Suprapubic skin (tissue), 4 donors: ENCODE measurements around the gene PLXND1.

Experiments
- EP300 ChIP-seq: sonication (generic); formaldehyde crosslinking; IDR thresholded peaks from one replicate; pipeline ENCODE4 v1.6.1; 2017; ENCODE audit warnings: antibody characterized with exemption
- POLR2AphosphoS5 ChIP-seq, 3 donors: sonication (generic); formaldehyde crosslinking; IDR thresholded peaks; one replicate each; pipeline ENCODE4 v1.6.1; 2017; ENCODE audit warnings: antibody characterized with exemption in 3 of 3

DNA sequence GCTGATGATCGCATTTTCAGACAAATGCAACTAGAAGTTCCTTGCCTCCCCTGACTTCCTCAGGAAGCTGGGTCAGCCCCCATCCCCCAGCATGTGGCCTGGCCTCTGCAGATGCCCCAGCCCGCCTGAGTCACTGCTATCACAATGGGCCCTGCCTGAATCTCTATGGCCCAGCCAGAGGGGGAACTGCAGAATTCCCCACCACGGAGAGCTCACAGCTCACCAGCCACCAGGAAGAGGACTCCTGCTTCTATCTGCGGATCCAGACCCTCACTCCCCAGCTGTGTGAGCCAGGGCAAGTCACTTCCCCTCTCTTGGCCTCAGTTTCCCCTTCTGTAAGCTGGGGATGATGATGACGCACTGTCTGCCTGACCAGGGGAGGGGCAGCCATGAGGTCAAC, 6.9 kb downstream of the PLXND1 start:
- no peak for TF ChIP-seq POLR2AphosphoS5 (IDR thresholded peaks at IDR 0.05)
- TF ChIP-seq EP300, result no peak
